HG02759 (cell line): ENCODE data around the gene HEBP2.
"Not testable (repeated sequence)": the region's sequence is repeated elsewhere in the genome, so short reads cannot be mapped to it uniquely, and the experiment has no call there.

Experiments
- ATAC-seq: cut with Tn5 transposase; IDR thresholded peaks from one replicate; pipeline ENCODE4 v1.9.1; 2021; ENCODE audit warnings: mild to moderate bottlenecking, moderate library complexity; ENCODE audit not compliant: unreplicated experiment

HEBP2 gene

GRCh38 chr6:138422861-138423260 is 18.8 kb downstream of the HEBP2 start:
- ATAC-seq, result no peak

DNA sequence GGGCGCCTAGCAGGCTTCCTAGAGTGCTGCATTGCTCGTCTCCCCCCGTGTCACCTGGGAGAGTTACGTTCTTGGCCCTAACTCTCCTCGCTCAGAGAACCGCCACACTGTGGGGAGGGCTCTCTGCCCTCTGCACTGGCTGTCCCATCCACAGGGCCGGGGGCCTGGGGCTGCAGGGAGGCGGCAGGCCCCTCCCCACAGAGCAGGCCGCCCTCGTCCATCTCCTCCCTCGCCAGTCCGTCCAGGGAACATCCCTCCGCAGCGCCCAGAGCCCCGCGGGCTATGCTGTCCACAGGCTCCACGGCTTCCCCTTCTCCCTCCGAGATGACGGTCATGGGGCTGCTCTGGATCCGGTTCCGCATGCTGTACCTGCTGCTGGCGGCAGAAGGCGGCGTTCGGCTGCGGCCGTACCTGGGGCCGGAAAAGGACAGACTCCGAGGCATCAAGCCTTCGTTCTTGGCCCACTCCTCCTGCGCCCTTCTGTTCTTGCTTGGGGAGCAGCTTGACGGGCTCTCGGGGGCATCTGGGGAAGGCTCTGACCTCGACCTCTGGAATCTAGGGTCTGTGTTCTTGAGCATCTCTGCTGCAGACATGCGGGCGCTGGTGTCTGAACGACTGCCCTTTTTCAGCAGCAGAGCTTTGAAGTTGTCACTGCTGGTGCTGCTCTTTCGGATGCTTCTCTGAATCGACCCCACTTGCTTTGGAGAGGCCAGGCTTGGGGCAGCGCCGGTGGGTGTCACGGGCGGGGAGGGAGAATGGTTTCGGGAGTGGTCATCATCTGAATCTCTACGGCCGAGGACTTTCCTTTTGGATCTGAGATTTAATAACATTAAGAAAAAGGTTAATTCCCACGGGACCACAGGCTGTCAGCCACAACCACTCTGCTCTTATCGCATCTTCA is 20.2 kb downstream of the HEBP2 start:
- ATAC-seq, result no peak

- not testable (repeated sequence) for ATAC-seq
Observed at GRCh38 chr6:138425256-138425655, 21.2 kb downstream of the HEBP2 start.

- no peak for ATAC-seq
Observed at GRCh38 chr6:138426500-138427123, 22.6 kb downstream of the HEBP2 start.

DNA sequence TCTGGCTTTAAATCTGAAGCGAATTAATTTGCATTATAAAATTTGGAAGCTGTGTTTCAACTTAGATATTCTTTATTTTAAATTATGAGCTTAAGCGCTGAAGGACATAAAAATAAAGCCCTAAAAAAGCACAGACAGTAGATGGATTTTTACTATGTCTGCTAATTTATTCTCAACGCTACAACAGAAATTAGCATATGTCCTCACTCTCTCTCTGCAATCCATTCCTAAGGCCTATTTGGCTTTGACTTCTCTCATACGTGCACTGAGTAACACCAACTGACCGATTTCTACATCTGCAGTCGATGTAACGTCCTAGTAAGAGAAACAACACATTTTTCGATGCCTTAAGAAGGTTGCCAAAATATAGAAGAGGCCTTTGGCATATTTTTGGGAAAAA is 23.7 kb downstream of the HEBP2 start:
- no peak for ATAC-seq

- ATAC-seq, result no peak
Observed at GRCh38 chr6:138428944-138429598, 25.0 kb downstream of the HEBP2 start.

DNA sequence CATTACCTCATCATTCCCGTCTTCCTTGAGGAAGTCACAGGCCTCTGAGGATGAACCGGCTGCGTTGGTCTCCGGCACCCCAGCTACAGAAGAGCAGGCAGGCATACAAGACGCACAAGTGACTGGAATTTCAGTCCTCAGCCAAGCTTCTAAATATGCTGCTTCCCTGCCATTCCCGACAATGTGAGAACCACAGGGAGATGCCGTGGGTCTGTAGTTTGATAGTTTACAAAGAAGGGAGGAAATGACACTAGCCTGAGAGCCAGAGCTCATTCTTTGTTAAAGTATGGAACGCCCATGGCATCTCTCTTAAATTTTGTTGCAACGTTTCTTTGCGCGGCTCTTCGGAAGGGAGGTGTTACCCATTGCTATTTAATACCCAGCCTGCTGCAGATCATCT is 25.7 kb downstream of the HEBP2 start:
- no peak for ATAC-seq

DNA sequence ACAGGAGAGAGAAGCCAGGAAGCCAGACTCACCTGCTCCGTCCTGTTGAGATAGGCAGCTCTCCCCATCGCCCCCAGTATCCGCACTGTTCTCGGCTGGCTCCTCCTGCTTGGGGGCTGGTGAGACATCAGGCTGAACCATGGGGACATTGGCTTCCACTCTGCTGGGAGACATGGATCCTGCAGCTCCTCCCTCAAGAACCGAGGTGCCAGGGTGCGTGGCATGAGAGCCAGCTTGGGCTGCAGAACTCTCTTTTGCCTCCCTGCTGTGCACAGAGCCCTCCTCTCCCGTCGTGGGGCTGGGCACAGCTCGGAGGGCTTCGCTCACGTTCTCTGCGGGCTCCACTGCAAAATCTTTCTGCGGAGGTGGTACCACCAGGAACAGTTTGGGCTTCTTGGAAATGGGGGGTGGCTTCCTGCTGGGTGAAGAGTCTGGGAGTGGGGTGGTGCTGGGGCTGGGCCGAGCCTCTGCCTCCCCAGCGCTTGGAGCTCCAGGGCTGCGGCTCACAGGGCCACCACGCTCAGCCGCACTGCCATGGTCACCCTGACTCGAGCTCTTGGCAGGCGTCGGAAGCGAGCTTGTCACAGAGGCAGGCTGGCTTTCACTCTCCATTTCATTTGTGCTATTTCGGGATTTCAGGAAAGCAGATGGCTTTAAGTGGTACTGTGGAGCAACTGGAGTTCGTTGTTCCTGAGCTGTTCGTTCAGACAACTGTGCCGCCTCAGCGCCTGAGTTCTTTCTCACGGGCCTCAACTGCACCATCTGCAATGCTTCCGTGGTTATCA is 26.5 kb downstream of the HEBP2 start:
- no peak for ATAC-seq

DNA sequence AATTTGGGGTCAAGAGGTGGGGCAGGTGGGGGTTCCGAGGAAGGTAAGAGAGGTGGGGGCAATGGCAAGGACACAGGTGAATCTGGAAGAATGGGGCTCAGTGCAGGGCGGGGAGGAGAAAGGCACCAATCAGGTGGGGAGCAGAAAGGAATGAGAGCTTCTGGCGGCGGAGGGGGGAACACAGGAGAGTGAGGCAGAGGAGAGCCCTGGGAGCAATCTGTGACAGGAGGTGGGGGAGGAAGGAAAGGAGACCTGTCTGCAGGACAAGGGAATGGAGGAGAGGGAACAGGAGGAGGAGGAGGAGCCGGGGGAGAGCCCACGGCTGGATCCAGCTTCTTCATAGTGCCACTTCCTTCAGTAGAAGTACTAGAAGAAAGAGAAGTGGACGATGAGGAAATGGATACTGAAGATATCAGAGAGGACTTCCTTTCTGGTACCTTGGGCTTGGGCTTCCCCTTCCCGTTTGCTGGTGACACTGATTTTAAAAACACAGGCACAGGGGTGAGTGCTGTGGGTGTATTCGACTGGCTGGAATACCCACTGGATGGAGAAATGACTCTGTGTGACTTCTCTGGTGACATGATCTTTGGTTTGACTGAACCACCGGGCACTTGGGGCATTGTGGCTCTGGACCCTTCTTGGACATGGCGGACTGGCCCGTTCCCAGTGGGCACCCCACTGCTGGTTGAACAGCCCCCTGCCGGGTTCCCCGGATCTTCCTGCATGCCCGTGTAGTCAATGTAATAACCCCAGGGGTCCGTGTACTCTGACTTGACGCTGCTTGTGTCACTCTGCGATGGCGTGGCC is 27.4 kb downstream of the HEBP2 start:
- ATAC-seq, result no peak

DNA sequence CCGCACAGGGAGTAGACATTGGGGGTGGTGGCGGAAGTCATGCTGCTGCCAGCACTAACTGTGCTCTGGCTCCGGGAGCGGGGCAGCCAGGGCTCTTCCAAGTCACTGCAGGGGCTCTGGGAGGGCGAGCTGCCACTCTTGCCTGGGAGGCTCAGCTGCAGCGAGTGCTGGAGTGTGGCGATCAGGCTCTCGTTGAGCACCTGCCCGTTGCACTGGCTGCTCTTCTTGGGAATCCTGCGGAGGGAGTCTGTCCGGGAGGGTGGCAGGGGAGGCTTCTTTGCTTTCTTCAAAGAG is 28.0 kb downstream of the HEBP2 start:
- ATAC-seq, result no peak

- no peak for ATAC-seq
Observed at GRCh38 chr6:138434096-138434495, 30.1 kb downstream of the HEBP2 start.

DNA sequence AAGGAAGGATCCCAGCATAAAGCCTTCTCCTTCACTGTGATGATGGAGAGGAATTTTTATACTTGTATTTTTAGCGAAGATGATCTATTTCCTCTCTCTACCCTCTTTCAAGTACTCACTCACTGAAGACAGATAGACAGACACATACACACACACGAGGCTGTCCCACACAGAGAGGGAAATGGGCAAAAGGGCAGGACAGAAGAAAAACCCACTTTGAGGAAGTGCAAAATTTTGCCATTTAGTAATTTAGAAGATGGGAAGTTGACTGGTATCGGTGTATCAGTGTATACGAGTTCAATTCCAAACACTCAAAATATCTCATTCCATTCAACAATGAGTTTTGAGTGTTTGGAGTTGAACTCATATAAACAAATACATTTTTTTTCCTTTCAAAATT is 30.9 kb downstream of the HEBP2 start:
- no peak for ATAC-seq

- no peak for ATAC-seq
Observed at GRCh38 chr6:138439546-138439945, 35.5 kb downstream of the HEBP2 start.

DNA sequence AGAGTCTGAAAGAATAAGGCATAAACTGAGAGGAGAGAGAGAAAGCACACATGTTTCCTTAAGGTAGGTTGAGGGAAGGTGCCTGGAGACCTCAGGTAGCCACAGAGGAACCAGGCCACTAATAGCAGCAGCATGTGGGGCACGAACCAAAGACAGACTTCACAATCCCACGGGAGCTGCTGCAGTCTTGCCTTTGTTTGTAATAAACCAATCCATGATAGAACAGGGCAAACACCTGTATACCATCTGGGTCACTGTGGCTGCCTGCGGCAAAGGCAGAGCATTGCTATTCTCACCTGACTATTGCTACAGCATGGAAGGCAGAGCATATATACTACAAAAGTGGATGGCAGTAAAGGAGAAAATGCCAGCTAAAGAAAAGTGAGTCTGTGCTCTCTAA is 36.3 kb downstream of the HEBP2 start:
- ATAC-seq, result no peak

DNA sequence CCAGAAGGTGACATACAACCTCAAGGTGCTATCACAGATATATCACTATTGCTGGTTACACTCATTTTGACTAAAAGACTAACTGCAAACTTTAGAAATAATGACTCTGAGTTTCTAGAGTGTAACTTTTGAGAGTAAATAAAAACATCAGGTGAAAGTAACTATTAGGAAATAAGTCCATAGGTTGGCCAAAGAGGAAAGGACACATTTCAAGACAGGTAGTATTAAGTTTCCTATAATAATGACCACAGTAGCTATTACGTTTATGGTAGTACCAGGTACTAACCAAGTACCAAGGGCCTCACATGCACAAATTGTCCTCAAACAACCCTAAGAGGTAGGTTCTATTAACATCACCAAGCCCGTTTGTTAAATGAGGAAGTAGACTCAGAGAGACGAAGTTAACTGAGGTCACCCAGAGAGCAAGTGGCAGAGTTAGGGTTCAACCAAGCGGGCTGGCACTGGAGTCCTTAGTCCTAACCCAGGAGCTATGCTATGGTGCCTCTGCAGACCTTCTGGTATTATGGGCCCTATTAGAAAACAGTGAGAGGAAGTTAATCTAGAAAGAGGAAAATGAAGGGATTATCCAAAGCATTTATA is 36.8 kb downstream of the HEBP2 start:
- ATAC-seq, result no peak

DNA sequence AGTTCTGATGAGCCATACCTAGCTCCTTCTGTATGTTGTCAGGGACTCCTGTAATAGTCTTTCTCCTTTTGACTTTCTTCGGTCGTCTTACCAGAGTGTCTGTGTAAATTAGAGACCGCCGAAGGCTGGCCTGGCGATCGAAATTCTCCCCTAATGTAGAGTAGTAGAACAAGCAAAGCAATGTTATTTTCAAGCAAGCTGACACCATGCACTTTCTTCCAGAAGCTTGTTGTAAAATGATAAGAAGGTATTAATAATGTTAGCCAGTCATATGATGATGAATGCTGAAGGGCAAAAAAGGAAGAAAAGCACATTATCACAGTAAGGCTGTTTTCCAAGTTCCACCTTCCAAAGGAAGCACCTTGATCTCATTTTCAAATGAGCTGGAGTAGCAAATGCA is 37.9 kb downstream of the HEBP2 start:
- ATAC-seq, result no peak

- no peak for ATAC-seq
Observed at GRCh38 chr6:138442663-138443062, 38.6 kb downstream of the HEBP2 start.

DNA sequence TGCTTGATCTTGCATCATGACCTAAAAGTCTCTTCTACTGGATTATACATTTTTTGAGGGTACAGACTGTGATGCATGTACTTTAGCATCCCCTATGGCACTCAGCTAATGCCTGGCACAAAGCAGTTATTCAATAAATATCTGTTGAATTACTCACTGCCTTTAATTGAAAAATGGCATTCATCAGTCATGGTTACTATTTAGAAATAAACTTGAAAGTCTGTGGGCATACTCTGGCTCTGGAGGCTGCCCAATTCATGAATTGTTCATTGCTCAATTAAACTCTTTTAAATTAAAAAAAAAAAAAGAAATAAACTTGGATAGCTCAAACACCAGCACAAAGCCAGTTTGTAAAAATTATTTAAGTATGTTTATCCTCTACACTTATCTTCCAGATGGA is 40.0 kb downstream of the HEBP2 start:
- no peak for ATAC-seq

- ATAC-seq, result no peak
Observed at GRCh38 chr6:138446821-138447220, 42.8 kb downstream of the HEBP2 start.

GRCh38 chr6:138450445-138450844 is 46.4 kb downstream of the HEBP2 start:
- ATAC-seq, result peak; percentile 78
